CD4-positive, CD25-positive, alpha-beta regulatory T cell (primary cell): ENCODE measurements around the gene NME9. TPM values are rescaled to one million over a fixed set of nuclear protein-coding genes. Genes with fewer than 3 reads are reported as not detected.

Experiments
- ATAC-seq, 2 donors: fragments of 150-1000 bp; cut with Tn5 transposase; one replicate each; pipeline ENCODE4 v1.10.0; 2021; ENCODE audit warnings: low read depth in 2 of 2, moderate number of reproducible peaks in 2 of 2, moderate library complexity in 1 of 2
- DNase-seq, 3 donors: peaks; one replicate each; pipeline versions ENCODE4 v3.0.0 to v3.0.0-alpha.2; 2012 to 2022; ENCODE audit warnings: mixed read lengths in 1 of 3
- H3K27ac ChIP-seq: one replicate; pipeline ENCODE4 v1.7.0; 2013; ENCODE audit warnings: mild to moderate bottlenecking, low read length; ENCODE audit not compliant: insufficient read depth, poor library complexity, severe bottlenecking
- H3K27me3 ChIP-seq: one replicate; pipeline ENCODE4 v1.7.0; 2013; ENCODE audit warnings: low read length; ENCODE audit not compliant: control insufficient read depth, insufficient read depth
- H3K36me3 ChIP-seq: one replicate; pipeline ENCODE4 v1.7.0; 2013; ENCODE audit warnings: mild to moderate bottlenecking, low read length, moderate library complexity; ENCODE audit not compliant: control insufficient read depth, insufficient read depth
- H3K4me1 ChIP-seq: 2 replicates; pipeline ENCODE4 v1.7.0; 2013; ENCODE audit warnings: mild to moderate bottlenecking, low read length; ENCODE audit not compliant: insufficient read depth, control insufficient read depth, poor library complexity, severe bottlenecking
- H3K4me3 ChIP-seq: one replicate; pipeline ENCODE4 v1.7.0; 2013; ENCODE audit warnings: low read depth, mild to moderate bottlenecking, low read length, moderate library complexity
- H3K9me3 ChIP-seq, 2 experiments: 1 replicate in 1 of 2; 2 replicates in 1 of 2; pipeline ENCODE4 v1.7.0; 2013; ENCODE audit warnings: low read length in 2 of 2, mild to moderate bottlenecking in 1 of 2, moderate library complexity in 1 of 2; ENCODE audit not compliant: control insufficient read depth in 2 of 2
- H3K27ac Mint-ChIP-seq, 3 donors: one replicate each; pipeline ENCODE4 v1.8.0; 2020 to 2022; ENCODE audit warnings: mild to moderate bottlenecking in 3 of 3, mixed read lengths in 3 of 3, moderate library complexity in 2 of 3
- H3K27me3 Mint-ChIP-seq: one replicate; pipeline ENCODE4 v1.8.0; 2022; ENCODE audit warnings: mild to moderate bottlenecking, mixed read lengths
- H3K36me3 Mint-ChIP-seq: one replicate; pipeline ENCODE4 v1.8.0; 2020; ENCODE audit warnings: mixed read lengths
- H3K4me1 Mint-ChIP-seq, 4 donors: one replicate each; pipeline ENCODE4 v1.8.0; 2020 to 2022; ENCODE audit warnings: mixed read lengths in 4 of 4, mild to moderate bottlenecking in 1 of 4
- H3K4me3 Mint-ChIP-seq, 4 donors: one replicate each; pipeline ENCODE4 v1.8.0; 2020 to 2022; ENCODE audit warnings: mild to moderate bottlenecking in 4 of 4, mixed read lengths in 4 of 4, moderate library complexity in 3 of 4
- H3K9me3 Mint-ChIP-seq, 7 donors: one replicate each; pipeline ENCODE4 v1.8.0; 2020 to 2022; ENCODE audit warnings: mixed read lengths in 7 of 7, mild to moderate bottlenecking in 3 of 7, moderate library complexity in 2 of 7
- polyA plus RNA-seq, 4 donors: library from polyadenylated mRNA; unstranded; fragments of 300-500 nt; fragmentation: Illumina TruSeq; gene quantifications; one replicate each; pipeline ENCODE4 v1.2.3, GENCODE V29; 2021
- total RNA-seq: library from RNA; stranded (reverse); gene quantifications from one replicate; pipeline ENCODE4 v1.2.3, GENCODE V29; 2022

Gene NME9
- total and polyA plus RNA-seq, 5 donors from 2014 or later = 0.33 to 1.3 (median 0.71) TPM; not detected in 1

DNA sequence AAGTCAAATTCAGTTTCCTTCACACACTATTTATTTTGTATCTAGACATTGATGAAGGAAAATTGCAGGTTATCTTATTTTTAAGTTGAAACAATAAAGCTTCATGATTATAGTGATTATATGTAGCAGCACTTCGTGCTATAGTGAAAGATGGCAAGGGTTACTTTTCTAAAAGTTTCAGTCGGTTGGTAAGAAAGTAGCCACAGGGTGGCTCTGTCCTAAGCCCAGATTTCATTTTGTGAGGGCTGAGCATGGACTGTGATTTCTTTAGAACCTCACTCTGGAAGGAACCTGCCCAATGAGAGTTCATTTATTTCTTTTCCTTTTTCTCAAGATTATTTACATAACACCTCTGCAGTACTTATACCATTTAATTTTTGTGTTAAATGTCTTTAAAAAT lies 66.5 kb downstream of the NME9 start:
- DNase-seq = no peak

DNA sequence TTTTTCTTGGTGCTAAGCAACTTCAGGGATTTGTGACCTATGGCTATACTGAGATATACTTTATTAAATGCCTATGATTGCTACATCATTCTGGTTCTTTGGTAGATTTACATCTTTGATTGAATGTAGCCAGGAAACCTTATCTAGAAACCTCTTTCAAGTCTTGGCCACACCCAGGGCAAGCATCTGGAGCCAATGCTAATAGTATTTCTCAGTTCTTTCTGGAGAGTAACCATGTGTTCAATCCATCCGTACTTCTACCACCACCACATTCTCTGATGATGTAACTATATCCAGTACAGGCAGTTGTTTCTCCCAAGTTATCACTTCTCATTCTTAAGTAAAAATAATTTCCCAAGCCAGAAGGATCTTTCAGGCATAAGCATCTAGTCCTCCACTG lies 69.0 kb downstream of the NME9 start:
- Histone ChIP-seq H3K4me1 (no peaks in the 10 kb centered on the region), H3K27me3 (no peaks in the 10 kb centered on the region), H3K4me3 (no peak overlapping the region), H3K9me3 (no peaks in the 10 kb centered on the region), H3K27ac (no peak overlapping the region), H3K36me3 (peaks cover 26% of the 10 kb centered on the region)
- Mint-ChIP-seq H3K9me3 (no peaks in the 10 kb centered on the region), H3K4me3 (no peak overlapping the region), H3K27ac (peak overlapping the region in 1 of 3 donors; percentile 19), H3K27me3 (no peaks in the 10 kb centered on the region), H3K36me3 (peaks cover 46% of the 10 kb centered on the region), H3K4me1 (peaks cover 0 to 5% (median 3%) of the 10 kb centered on the region in 4 donors)
- DNase-seq (no peak), ATAC-seq (no peak)

More for the DNA sequence above, 66.5 kb downstream of the NME9 start:
- Mint-ChIP-seq H3K27ac (peak overlapping the region in 1 of 3 donors; percentile 47), H3K4me1 (peaks cover 0 to 6% (median 3%) of the 10 kb centered on the region in 4 donors), H3K36me3 (peaks cover 47% of the 10 kb centered on the region), H3K27me3 (no peaks in the 10 kb centered on the region), H3K4me3 (no peak overlapping the region), H3K9me3 (peaks cover 0 to 1% (median 0%) of the 10 kb centered on the region in 7 donors)
- Histone ChIP-seq H3K27me3 (no peaks in the 10 kb centered on the region), H3K27ac (no peak overlapping the region), H3K36me3 (peaks cover 31% of the 10 kb centered on the region), H3K4me3 (no peak overlapping the region), H3K4me1 (no peaks in the 10 kb centered on the region), H3K9me3 (no peaks in the 10 kb centered on the region)
- ATAC-seq = no peak

DNA sequence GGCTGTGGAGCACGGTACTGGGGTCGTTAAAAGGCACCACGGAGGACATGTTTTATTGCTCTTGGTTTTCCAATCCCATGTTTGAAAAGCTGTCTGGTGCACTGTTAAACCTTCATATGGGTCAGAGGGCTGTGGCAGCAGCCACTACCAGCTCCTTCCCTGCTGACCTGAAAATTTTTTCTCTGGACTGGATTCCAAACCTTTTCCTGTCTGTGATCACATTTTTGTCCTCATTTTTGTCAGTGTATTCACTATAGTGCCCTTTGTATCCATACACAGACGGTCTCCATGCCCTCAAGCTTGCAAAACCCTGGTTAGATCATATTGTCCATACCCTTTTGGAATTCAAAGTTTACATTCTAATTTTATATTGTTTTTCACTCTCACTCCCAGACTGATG lies 70.5 kb downstream of the NME9 start:
- peaks cover 43% of the 10 kb centered on the region for H3K36me3 Mint-ChIP-seq
- H3K4me1 Mint-ChIP-seq = peaks cover 0 to 5% (median 2%) of the 10 kb centered on the region in 4 donors
- no peaks in the 10 kb centered on the region for H3K27me3 Mint-ChIP-seq
- no peak overlapping the region for H3K4me3 Mint-ChIP-seq
- H3K9me3 Mint-ChIP-seq = no peaks in the 10 kb centered on the region
- H3K27me3 ChIP-seq = no peaks in the 10 kb centered on the region
- H3K36me3 ChIP-seq = peaks cover 17% of the 10 kb centered on the region
- no peaks in the 10 kb centered on the region for H3K9me3 ChIP-seq
- DNase-seq = no peak
- H3K4me3 ChIP-seq = no peak overlapping the region
- no peaks in the 10 kb centered on the region for H3K4me1 ChIP-seq
- no peak overlapping the region for H3K27ac Mint-ChIP-seq
- ATAC-seq = no peak
- H3K27ac ChIP-seq = no peak overlapping the region

DNA sequence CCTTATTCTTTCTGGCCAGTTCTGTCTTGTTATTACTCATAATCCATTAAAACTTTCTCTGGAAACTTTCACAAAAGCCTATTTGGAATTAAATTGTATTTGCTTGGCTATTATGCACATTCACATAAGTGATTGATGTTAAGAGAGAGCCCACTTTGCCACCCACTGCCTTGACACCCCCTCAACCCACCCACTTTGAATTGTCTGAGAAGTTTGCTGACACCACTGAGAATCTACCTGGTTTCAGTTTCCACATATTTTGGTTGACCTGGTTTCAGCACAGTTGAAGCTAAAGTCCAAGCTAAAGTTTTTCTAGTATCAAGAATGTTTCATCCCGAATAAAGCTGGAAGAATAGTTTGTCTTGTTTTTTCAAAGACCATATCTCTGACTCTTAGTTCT lies 71.7 kb downstream of the NME9 start:
- Histone ChIP-seq H3K4me3 (no peak overlapping the region), H3K27ac (no peak overlapping the region), H3K36me3 (peaks cover 13% of the 10 kb centered on the region), H3K27me3 (no peaks in the 10 kb centered on the region), H3K9me3 (no peaks in the 10 kb centered on the region), H3K4me1 (no peaks in the 10 kb centered on the region)
- H3K9me3 Mint-ChIP-seq = no peaks in the 10 kb centered on the region
- H3K36me3 Mint-ChIP-seq = peaks cover 34% of the 10 kb centered on the region
- no peak for ATAC-seq
- H3K4me1 Mint-ChIP-seq = peaks cover 0 to 5% (median 2%) of the 10 kb centered on the region in 4 donors
- DNase-seq = no peak
- H3K27me3 Mint-ChIP-seq = no peaks in the 10 kb centered on the region
- no peak overlapping the region for H3K4me3 Mint-ChIP-seq
- H3K27ac Mint-ChIP-seq = no peak overlapping the region

DNA sequence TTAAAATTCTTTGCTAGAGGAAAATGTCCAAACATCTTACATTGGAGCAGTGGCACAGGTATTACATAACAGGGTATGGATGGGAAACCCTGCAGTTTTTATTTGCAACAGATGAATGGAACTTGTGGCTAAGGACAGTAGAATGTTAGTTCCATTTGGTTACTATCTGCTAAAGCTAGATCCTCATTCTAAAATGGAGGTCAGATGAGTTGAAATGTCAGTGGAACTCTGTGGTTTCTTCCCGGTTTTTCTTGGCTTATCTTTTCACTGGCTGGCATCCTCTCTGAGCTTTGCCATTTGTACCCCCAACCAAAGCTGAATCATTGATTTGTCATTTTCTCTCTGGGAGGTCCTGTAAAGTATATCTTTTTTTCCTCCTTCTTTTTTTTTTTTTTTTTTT lies 73.6 kb downstream of the NME9 start:
- DNase-seq (no peak), ATAC-seq (no peak)
- H3K27ac Mint-ChIP-seq = no peak overlapping the region
- Histone ChIP-seq H3K27ac (no peak overlapping the region), H3K27me3 (no peaks in the 10 kb centered on the region), H3K9me3 (no peaks in the 10 kb centered on the region), H3K4me1 (no peaks in the 10 kb centered on the region), H3K4me3 (no peak overlapping the region), H3K36me3 (peaks cover 10% of the 10 kb centered on the region)
- no peaks in the 10 kb centered on the region for H3K27me3 Mint-ChIP-seq
- peaks cover 29% of the 10 kb centered on the region for H3K36me3 Mint-ChIP-seq
- no peaks in the 10 kb centered on the region for H3K9me3 Mint-ChIP-seq
- H3K4me1 Mint-ChIP-seq = peaks cover 0 to 2% (median 0%) of the 10 kb centered on the region in 4 donors
- H3K4me3 Mint-ChIP-seq = no peak overlapping the region

DNA sequence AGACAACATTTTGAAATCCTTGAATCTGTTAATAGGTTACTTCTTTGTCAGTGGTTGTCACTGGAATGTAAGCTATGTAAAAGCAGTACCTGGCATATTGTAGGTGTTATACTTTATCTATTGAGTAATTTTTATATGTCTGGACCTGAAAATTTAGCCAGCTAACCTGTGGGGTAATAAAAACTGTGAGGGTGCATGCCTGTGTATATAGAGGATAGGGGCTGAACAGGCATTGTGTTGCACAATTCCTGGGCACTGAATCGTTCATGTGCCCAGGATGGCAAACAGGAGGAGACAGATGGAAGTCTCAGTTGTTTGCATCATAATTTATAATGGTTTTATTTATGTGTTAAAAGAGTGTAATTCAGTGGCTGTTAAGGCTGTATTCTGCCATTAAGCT lies 75.4 kb downstream of the NME9 start:
- no peak for ATAC-seq
- Histone ChIP-seq H3K27ac (no peak overlapping the region), H3K4me1 (no peaks in the 10 kb centered on the region), H3K27me3 (no peaks in the 10 kb centered on the region), H3K4me3 (no peak overlapping the region), H3K36me3 (peaks cover 7% of the 10 kb centered on the region), H3K9me3 (no peaks in the 10 kb centered on the region)
- Mint-ChIP-seq H3K4me3 (no peak overlapping the region), H3K9me3 (no peaks in the 10 kb centered on the region), H3K27me3 (no peaks in the 10 kb centered on the region), H3K27ac (no peak overlapping the region), H3K4me1 (peaks cover 0 to 2% (median 0%) of the 10 kb centered on the region in 4 donors), H3K36me3 (peaks cover 22% of the 10 kb centered on the region)
- DNase-seq = no peak

DNA sequence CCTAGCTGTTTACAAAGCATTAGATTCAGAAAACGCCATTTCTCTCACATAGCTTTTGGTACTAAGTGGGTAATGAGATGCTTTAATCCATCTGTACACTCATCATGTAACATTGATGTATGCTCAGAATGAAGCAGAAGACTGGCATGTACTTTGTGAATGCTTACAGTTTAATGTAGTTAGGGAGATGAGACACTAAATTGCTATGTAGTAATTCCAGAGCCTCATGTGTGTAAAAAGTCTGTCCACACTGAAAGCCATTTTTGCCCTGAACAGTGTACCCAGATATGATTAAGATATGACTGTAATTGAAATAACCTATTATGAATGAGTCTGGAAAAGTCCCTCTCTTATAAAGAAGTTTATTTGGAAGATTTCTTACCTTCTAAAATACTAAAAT lies 76.0 kb downstream of the NME9 start:
- Histone ChIP-seq H3K4me1 (no peaks in the 10 kb centered on the region), H3K4me3 (no peak overlapping the region), H3K36me3 (peaks cover 6% of the 10 kb centered on the region), H3K9me3 (no peaks in the 10 kb centered on the region), H3K27ac (no peak overlapping the region), H3K27me3 (no peaks in the 10 kb centered on the region)
- Mint-ChIP-seq H3K4me1 (peaks cover 0 to 2% (median 0%) of the 10 kb centered on the region in 4 donors), H3K36me3 (peaks cover 21% of the 10 kb centered on the region), H3K27me3 (no peaks in the 10 kb centered on the region), H3K4me3 (no peak overlapping the region), H3K9me3 (no peaks in the 10 kb centered on the region), H3K27ac (no peak overlapping the region)
- no peak for DNase-seq
- no peak for ATAC-seq
